K562 (cell line): Measurements from ENCODE around the gene LGR6. TPM values are rescaled to one million over a fixed set of nuclear protein-coding genes. Genes with fewer than 3 reads are reported as not detected.

ENCODE experiments used
- ATAC-seq: fragments of 200-7000 bp; cut with Tn5 transposase; 3 replicates; pipeline ENCODE4 v1.9.1; 2020; ENCODE audit warnings: moderate library complexity
- BruUV-seq: library from RNA; stranded (reverse); fragments of 400-500 nt; replicated peaks from 2 replicates; lab custom pipeline; 2021; lab: Mats Ljungman, UMichigan
- CTCF ChIA-PET: fragments of 300-600 bp; formaldehyde crosslinking; extraction: SDS; loops from one replicate; lab custom pipeline; 2021; ENCODE audit warnings: low intra/inter-chr PET ratio; lab: Yijun Ruan, JAX
- POLR2A ChIA-PET: fragments of 300-600, 350-650 bp; sonication (Branson Sonifier 250); formaldehyde crosslinking; extraction: SDS; loops from one replicate; lab custom pipeline; 2021; ENCODE audit warnings: antibody characterized with exemption, inconsistent platforms; lab: Yijun Ruan, JAX
- DNase-seq, 4 experiments: peaks; one replicate each; pipeline versions ENCODE4 v3.0.0 to v3.0.0-alpha.2; 2011 to 2018; ENCODE audit warnings: low spot score in 3 of 4, mixed read lengths in 3 of 4; ENCODE audit errors: extremely low read depth in 1 of 4
- FAIRE-seq: peaks from 2 replicates; lab custom pipeline; 2011; peaks lifted over from hg19 to GRCh38; lab: Jason Lieb, UNC
- H2AFZ ChIP-seq: 2 replicates; pipeline ENCODE4 v1.6.0; 2011; ENCODE audit warnings: low read depth, low read length, control low read depth, inconsistent platforms
- H3K27ac ChIP-seq: fragments of 200-600 bp; 3 replicates; pipeline ENCODE4 v1.8.0; 2011; ENCODE audit warnings: low read depth, mild to moderate bottlenecking, control low read depth, inconsistent platforms, low read length, moderate library complexity, mixed read lengths; ENCODE audit errors: extremely low read depth
- H3K27me3 ChIP-seq, 2 experiments: fragments of 300-600 bp in 1 of 2; 2 replicates in 1 of 2; 3 replicates in 1 of 2; pipeline versions ENCODE4 v1.6.0 to v1.8.0; 2011; ENCODE audit warnings: inconsistent platforms in 2 of 2, low read length in 2 of 2, mild to moderate bottlenecking in 1 of 2, mixed read lengths in 1 of 2, moderate library complexity in 1 of 2; ENCODE audit not compliant: control insufficient read depth in 2 of 2, insufficient read depth in 2 of 2
- H3K36me3 ChIP-seq: fragments of 300-600 bp; 3 replicates; pipeline ENCODE4 v1.8.0; 2011; ENCODE audit warnings: mild to moderate bottlenecking, low read length, inconsistent platforms; ENCODE audit not compliant: control insufficient read depth, insufficient read depth
- H3K4me1 ChIP-seq, 2 experiments: fragments of 200-600 bp in 1 of 2; replicated peaks in 1 of 2; 2 replicates in 1 of 2; 3 replicates in 1 of 2; pipeline versions ENCODE4 v1.5.1 to v1.8.0; 2011; ENCODE audit warnings: inconsistent platforms in 2 of 2, low read length in 2 of 2, mild to moderate bottlenecking in 1 of 2, mixed read lengths in 1 of 2, moderate library complexity in 1 of 2; ENCODE audit not compliant: control insufficient read depth in 2 of 2, insufficient read depth in 2 of 2
- H3K4me2 ChIP-seq: 2 replicates; pipeline ENCODE4 v1.6.1; 2011; ENCODE audit warnings: low read length, control low read depth, inconsistent platforms, mixed read lengths; ENCODE audit not compliant: insufficient read depth
- H3K4me3 ChIP-seq: fragments of 200-600 bp; sonication (generic), shearing (Covaris generic); 2 replicates; pipeline ENCODE4 v1.5.1; 2016; ENCODE audit warnings: control low read depth, inconsistent platforms
- H3K79me2 ChIP-seq: fragments of 200-600 bp; 3 replicates; pipeline ENCODE4 v1.8.0; 2011; ENCODE audit warnings: low read length, inconsistent platforms; ENCODE audit not compliant: control insufficient read depth, insufficient read depth
- H3K9ac ChIP-seq, 2 experiments: 2 replicates each; pipeline versions ENCODE4 v1.6.0 to v1.6.1; 2011; ENCODE audit warnings: low read depth in 2 of 2, low read length in 2 of 2, control low read depth in 1 of 2, inconsistent platforms in 1 of 2, mild to moderate bottlenecking in 1 of 2, mixed read lengths in 1 of 2; ENCODE audit not compliant: insufficient read depth in 1 of 2
- H3K9me1 ChIP-seq: one replicate; pipeline ENCODE4 v1.6.0; 2011; ENCODE audit warnings: inconsistent platforms, mild to moderate bottlenecking, low read length, moderate library complexity; ENCODE audit not compliant: control insufficient read depth, insufficient read depth
- H3K9me3 ChIP-seq: replicated peaks from 2 replicates; pipeline ENCODE4 v1.5.1; 2011; ENCODE audit warnings: low read depth, low read length, inconsistent platforms; ENCODE audit not compliant: control insufficient read depth, insufficient read depth
- H4K20me1 ChIP-seq: replicated peaks from 2 replicates; pipeline ENCODE4 v1.6.1; 2011; ENCODE audit warnings: low read length, inconsistent platforms, mixed read lengths; ENCODE audit not compliant: control insufficient read depth, insufficient read depth
- KLF16 ChIP-seq: IDR thresholded peaks from 2 replicates; pipeline ENCODE4 v1.6.1; 2016; ENCODE audit warnings: antibody characterized with exemption
- RREB1 ChIP-seq: fragments of 250-450 bp; sonication (Bioruptor Pico); IDR thresholded peaks from 2 replicates; pipeline ENCODE4 v1.4.0; 2020
- TEAD2 ChIP-seq: fragments of 450-650 bp; IDR thresholded peaks from 2 replicates; pipeline ENCODE4 v1.6.1; 2016; ENCODE audit warnings: missing genetic modification characterization, control low read depth, missing compliant biosample characterization
- USF1 ChIP-seq: sonication (generic); formaldehyde crosslinking; IDR thresholded peaks from 2 replicates; pipeline ENCODE4 v1.9.0; 2022; ENCODE audit warnings: mild to moderate bottlenecking, missing genetic modification reagents
- ZNF583 ChIP-seq: fragments of 250-450 bp; sonication (Bioruptor Pico); IDR thresholded peaks from 2 replicates; pipeline ENCODE4 v1.4.0; 2020
- ZNF778 ChIP-seq: fragments of 450-650 bp; formaldehyde crosslinking; IDR thresholded peaks from 2 replicates; pipeline ENCODE4 v1.4.0; 2020; ENCODE audit warnings: mild to moderate bottlenecking, moderate library complexity
- WGBS: fragments of 100-300 bp; shearing (Covaris generic); methylation state at CpG from one replicate; pipeline ENCODE4 v1.1.6; 2016; ENCODE audit warnings: low coverage, mixed read lengths; ENCODE audit not compliant: insufficient coverage; ENCODE audit errors: missing lambda C conversion rate; 5-methylcytosine and 5-hydroxymethylcytosine counted together
- in situ Hi-C: fragments of 300-500 bp; cut with MboI; formaldehyde crosslinking; loops from 4 replicates; pipeline ENCODE4 v1.15.0; 2018; ENCODE audit warnings: inconsistent platforms, mixed read lengths
- intact Hi-C: fragments of 100-400 bp; cut with micrococcal nuclease; formaldehyde crosslinking; loops from 2 replicates; pipeline ENCODE4 v1.14.2; 2022
- polyA plus RNA-seq, 8 experiments: library from polyadenylated mRNA; depleted of rRNA in 4 of 8; stranded (reverse) in 5 of 8; unstranded in 3 of 8; fragments of >200 nt; fragmentation: Nextera tagmentation in 2 of 8; fragmentation: Illumina TruSeq in 1 of 8; extraction: Ambion mirVana in 2 of 8; extraction: Trizol in 1 of 8; gene quantifications; 2 replicates each; pipeline versions ENCODE4 v1.2.1 to v1.2.3, GENCODE V29; 2011 to 2014; ENCODE audit warnings: inconsistent platforms in 1 of 8, missing spikeins in 1 of 8
- total RNA-seq, 7 experiments: library from RNA; depleted of rRNA in 6 of 7; stranded (reverse); fragments of >200 nt in 6 of 7; fragmentation: Illumina TruSeq in 2 of 7; extraction: Trizol in 2 of 7; gene quantifications; 2 replicates each; pipeline versions ENCODE4 v1.2.1 to v1.2.3, GENCODE V29; 2011 to 2021; ENCODE audit warnings: low replicate concordance in 1 of 7

The LGR6 gene
- total and polyA plus RNA-seq, 9 of the 15 experiments (the other 6 are each of a cell fraction or from before 2014, with no cell fraction given) = 0.01 to 0.54 (median 0.17) TPM; not detected in 1

GRCh38 chr1:202225131-202225530 lies 31.5 kb downstream of the LGR6 start (continued):
- no peak for TF ChIP-seq ZNF778 (CRISPR knock-in tag)
- TF ChIP-seq TEAD2 = no peak
- TF ChIP-seq ZNF583 = no peak
- no peak for TF ChIP-seq RREB1 (CRISPR knock-in tag)

- in situ Hi-C loops (no loop called here), intact Hi-C loops (no loop called here)
- ChIA-PET CTCF (no interaction called here), POLR2A (no interaction called here)
- ATAC-seq = 0 out of 3 replicates have a peak, but pooled peaks have one; percentile 30
- H3K27me3 ChIP-seq = peaks cover 54 to 76% of the 10 kb centered on the region in 2 experiments
- H4K20me1 ChIP-seq = peaks cover 4% of the 10 kb centered on the region; the same call in 1 of the 2 replicates
- H3K4me2 ChIP-seq = no peak overlapping the region
- no peak overlapping the region for H3K9ac ChIP-seq
- no peaks in the 10 kb centered on the region for H3K9me1 ChIP-seq
- H3K4me1 ChIP-seq = no peaks in the 10 kb centered on the region
- WGBS = 2% methylated on average over 7 of the region's 7 CpGs
- no peak for DNase-seq
- no TSS peak for BruUV-seq
- H3K4me3 ChIP-seq = no peak overlapping the region
- no peaks in the 10 kb centered on the region for H3K9me3 ChIP-seq
- H3K27ac ChIP-seq = no peak overlapping the region
- no peaks in the 10 kb centered on the region for H3K79me2 ChIP-seq
- no peaks in the 10 kb centered on the region for H3K36me3 ChIP-seq
- no peak for FAIRE-seq
- no peak overlapping the region for H2AFZ ChIP-seq
- TF ChIP-seq KLF16 = no peak
- TF ChIP-seq USF1 (CRISPR knock-in tag) = no peak
These were observed 33.6 kb downstream of the LGR6 start for GRCh38 chr1:202227053-202227672.
